IMR-90 (cell line): ENCODE data around the gene AIF1. TPM values are rescaled to one million over a fixed set of nuclear protein-coding genes. Genes with fewer than 3 reads are reported as not detected.

ENCODE experiments used
- ATAC-seq: fragments of 200-7000 bp; cut with Tn5 transposase; 2 replicates; pipeline ENCODE4 v1.9.1; 2020; ENCODE audit warnings: low read depth, mild to moderate bottlenecking, moderate library complexity
- BruUV-seq: library from RNA; stranded (reverse); fragments of 400-500 nt; replicated peaks from 2 replicates; lab custom pipeline; 2021; lab: Mats Ljungman, UMichigan
- CTCF ChIA-PET: fragments of 300-600 bp; formaldehyde crosslinking; extraction: SDS; loops from one replicate; lab custom pipeline; 2021; ENCODE audit warnings: antibody characterized with exemption; lab: Yijun Ruan, JAX
- POLR2A ChIA-PET: fragments of 300-600 bp; sonication (Branson Sonifier 250); formaldehyde crosslinking; loops from one replicate; lab custom pipeline; 2022; ENCODE audit warnings: antibody characterized with exemption; ENCODE audit not compliant: unreplicated experiment; lab: Charles Lee
- DNase-seq: peaks from one replicate; pipeline ENCODE4 v3.0.0; 2013
- H2AFZ ChIP-seq: replicated peaks from 2 replicates; pipeline ENCODE3; 2013; ENCODE audit warnings: low read length, mild to moderate bottlenecking; ENCODE audit not compliant: poor library complexity
- H2AK5ac ChIP-seq: 2 replicates; pipeline ENCODE4 v1.6.1; 2013; ENCODE audit warnings: low read depth, low read length, inconsistent platforms
- H2AK9ac ChIP-seq: replicated peaks from 2 replicates; pipeline ENCODE3; 2013; ENCODE audit warnings: mild to moderate bottlenecking, low read depth, low read length, moderate library complexity; ENCODE audit not compliant: poor library complexity
- H2BK120ac ChIP-seq: 2 replicates; pipeline ENCODE4 v1.6.1; 2013; ENCODE audit warnings: low read depth, low read length, inconsistent platforms
- H2BK15ac ChIP-seq: 3 replicates; pipeline ENCODE4 v1.6.1; 2013; ENCODE audit warnings: low read depth, low read length, inconsistent platforms
- H2BK20ac ChIP-seq: 2 replicates; pipeline ENCODE4 v1.6.1; 2013; ENCODE audit warnings: low read depth, mild to moderate bottlenecking, inconsistent platforms, low read length, moderate library complexity
- H2BK5ac ChIP-seq: 2 replicates; pipeline ENCODE4 v1.6.1; 2013; ENCODE audit warnings: mild to moderate bottlenecking, low read depth, low read length, inconsistent platforms; ENCODE audit not compliant: poor library complexity, severe bottlenecking
- H3K14ac ChIP-seq: replicated peaks from 2 replicates; pipeline ENCODE4 v1.6.1; 2013; ENCODE audit warnings: low read depth, low read length, inconsistent platforms
- H3K18ac ChIP-seq: 2 replicates; pipeline ENCODE4 v1.6.1; 2013; ENCODE audit warnings: low read depth, low read length, control low read depth
- H3K23ac ChIP-seq: 2 replicates; pipeline ENCODE4 v1.6.1; 2013; ENCODE audit warnings: low read depth, low read length, inconsistent platforms
- H3K27ac ChIP-seq: 2 replicates; pipeline ENCODE4 v1.5.1; 2013; ENCODE audit warnings: mild to moderate bottlenecking, control low read depth, low read length; ENCODE audit not compliant: insufficient read depth
- H3K27me3 ChIP-seq: 2 replicates; pipeline ENCODE4 v1.6.1; 2013; ENCODE audit warnings: low read length; ENCODE audit not compliant: control insufficient read depth, insufficient read depth
- H3K36me3 ChIP-seq: 2 replicates; pipeline ENCODE4 v1.6.1; 2013; ENCODE audit warnings: low read length, mixed read lengths; ENCODE audit not compliant: control insufficient read depth, insufficient read depth
- H3K4ac ChIP-seq: 2 replicates; pipeline ENCODE4 v1.6.1; 2013; ENCODE audit warnings: low read depth, low read length, inconsistent platforms
- H3K4me1 ChIP-seq: 2 replicates; pipeline ENCODE4 v1.6.1; 2013; ENCODE audit warnings: low read length, mixed read lengths; ENCODE audit not compliant: control insufficient read depth, insufficient read depth
- H3K4me2 ChIP-seq: 2 replicates; pipeline ENCODE4 v1.6.1; 2013; ENCODE audit warnings: low read depth, mild to moderate bottlenecking, control low read depth, low read length, moderate library complexity
- H3K4me3 ChIP-seq: 2 replicates; pipeline ENCODE4 v1.5.1; 2013; ENCODE audit warnings: low read depth, mild to moderate bottlenecking, control low read depth, low read length, moderate library complexity; ENCODE audit not compliant: insufficient read depth
- H3K56ac ChIP-seq: 2 replicates; pipeline ENCODE4 v1.6.1; 2013; ENCODE audit warnings: low read length, inconsistent platforms; ENCODE audit not compliant: insufficient read depth; ENCODE audit errors: extremely low read depth
- H3K79me1 ChIP-seq, 2 experiments: 2 replicates each; pipeline ENCODE4 v1.6.1; 2013; ENCODE audit warnings: low read length in 2 of 2, inconsistent platforms in 1 of 2, low read depth in 1 of 2
- H3K9ac ChIP-seq: 2 replicates; pipeline ENCODE4 v1.6.1; 2013; ENCODE audit warnings: low read depth, low read length, control low read depth
- H3K9me1 ChIP-seq: 2 replicates; pipeline ENCODE4 v1.6.1; 2013; ENCODE audit warnings: low read length, inconsistent platforms; ENCODE audit not compliant: insufficient read depth
- H3K9me3 ChIP-seq: 2 replicates; pipeline ENCODE4 v1.6.1; 2013; ENCODE audit warnings: low read length; ENCODE audit not compliant: control insufficient read depth, insufficient read depth
- H4K20me1 ChIP-seq: 2 replicates; pipeline ENCODE4 v1.6.1; 2013; ENCODE audit warnings: low read length, inconsistent platforms; ENCODE audit not compliant: insufficient read depth
- H4K5ac ChIP-seq: 2 replicates; pipeline ENCODE4 v1.6.1; 2013; ENCODE audit warnings: mild to moderate bottlenecking, low read depth, low read length, control low read depth
- H4K8ac ChIP-seq, 2 experiments: 2 replicates each; pipeline ENCODE4 v1.6.1; 2013; ENCODE audit warnings: low read depth in 2 of 2, low read length in 2 of 2, control low read depth in 1 of 2, inconsistent platforms in 1 of 2
- H4K91ac ChIP-seq: 2 replicates; pipeline ENCODE4 v1.6.1; 2013; ENCODE audit warnings: low read depth, low read length, inconsistent platforms; ENCODE audit not compliant: insufficient read depth
- BHLHE40 ChIP-seq: fragments of 150-350 bp; IDR thresholded peaks from 2 replicates; pipeline ENCODE4 v1.6.1; 2016; ENCODE audit warnings: mild to moderate bottlenecking, low read depth, low read length
- CEBPB ChIP-seq: IDR thresholded peaks from 2 replicates; pipeline ENCODE4 v1.6.1; 2012; ENCODE audit warnings: low read depth, low read length, improper control_type of control experiment
- CHD1 ChIP-seq: IDR thresholded peaks from 2 replicates; pipeline ENCODE4 v1.6.1; 2012; ENCODE audit warnings: low read depth, low read length, improper control_type of control experiment
- CTCF ChIP-seq: conservative IDR thresholded peaks from 2 replicates; pipeline ENCODE4 v1.5.1; 2012; ENCODE audit warnings: mild to moderate bottlenecking, low read depth, low read length, improper control_type of control experiment
- ELK1 ChIP-seq: fragments of 150-350 bp; IDR thresholded peaks from 2 replicates; pipeline ENCODE4 v1.6.1; 2016; ENCODE audit warnings: low read depth, mild to moderate bottlenecking, low read length, moderate library complexity, borderline replicate concordance
- FOS ChIP-seq: fragments of 150-350 bp; IDR thresholded peaks from 2 replicates; pipeline ENCODE4 v1.6.1; 2016; ENCODE audit warnings: low read depth, low read length
- MAFK ChIP-seq: IDR thresholded peaks from 2 replicates; pipeline ENCODE4 v1.6.1; 2012; ENCODE audit warnings: low read depth, low read length, improper control_type of control experiment
- MAZ ChIP-seq: IDR thresholded peaks from 2 replicates; pipeline ENCODE4 v1.6.1; 2012; ENCODE audit warnings: low read depth, mild to moderate bottlenecking, low read length, improper control_type of control experiment, moderate library complexity, borderline replicate concordance
- MXI1 ChIP-seq: IDR thresholded peaks from 2 replicates; pipeline ENCODE4 v1.6.1; 2012; ENCODE audit warnings: low read depth, mild to moderate bottlenecking, low read length, moderate library complexity, borderline replicate concordance
- NFE2L2 ChIP-seq: fragments of 150-350 bp; IDR thresholded peaks from 2 replicates; pipeline ENCODE4 v1.6.1; 2016; ENCODE audit warnings: low read depth, mild to moderate bottlenecking, low read length
- POLR2A ChIP-seq: IDR thresholded peaks from 2 replicates; pipeline ENCODE4 v1.6.1; 2012; ENCODE audit warnings: mild to moderate bottlenecking, low read depth, low read length
- RAD21 ChIP-seq: IDR thresholded peaks from 2 replicates; pipeline ENCODE4 v1.6.1; 2012; ENCODE audit warnings: low read length, improper control_type of control experiment
- RCOR1 ChIP-seq: IDR thresholded peaks from 2 replicates; pipeline ENCODE4 v1.6.1; 2012; ENCODE audit warnings: mild to moderate bottlenecking, low read length, improper control_type of control experiment; ENCODE audit not compliant: insufficient replicate concordance
- RFX5 ChIP-seq: IDR thresholded peaks from 2 replicates; pipeline ENCODE4 v1.8.0; 2012; ENCODE audit warnings: low read depth, mild to moderate bottlenecking, low read length, moderate library complexity
- SMC3 ChIP-seq: fragments of 150-350 bp; IDR thresholded peaks from 2 replicates; pipeline ENCODE4 v1.6.1; 2016; ENCODE audit warnings: low read depth, mild to moderate bottlenecking, antibody characterized with exemption, low read length, moderate library complexity
- USF2 ChIP-seq: fragments of 150-350 bp; IDR thresholded peaks from 2 replicates; pipeline ENCODE4 v1.6.1; 2017; ENCODE audit warnings: mild to moderate bottlenecking, antibody characterized with exemption, low read length, low read depth
- WGBS, 2 experiments: methylation state at CpG; one replicate each; pipeline versions ENCODE4 v1.1.5 to v1.1.7; 2013; ENCODE audit warnings: missing lambda C conversion rate in 2 of 2; ENCODE audit not compliant: insufficient read length in 1 of 2; ENCODE audit errors: extremely low coverage in 2 of 2; 5-methylcytosine and 5-hydroxymethylcytosine counted together
- dilution Hi-C: fragments of 300-500 bp; cut with HindIII; formaldehyde crosslinking; loops from one replicate; pipeline ENCODE4 v1.14.3; 2018; ENCODE audit warnings: low sequenced_read_pairs; ENCODE audit not compliant: unreplicated experiment
- in situ Hi-C: fragments of 300-500 bp; cut with MboI; formaldehyde crosslinking; loops from 3 replicates; pipeline ENCODE4 v1.14.3; 2019; ENCODE audit warnings: low sequenced_read_pairs, inconsistent platforms, mixed read lengths
- intact Hi-C: fragments of 100-400 bp; cut with micrococcal nuclease; formaldehyde crosslinking; loops from 2 replicates; pipeline ENCODE4 v1.10.0; 2022
- polyA plus RNA-seq, 3 experiments: library from polyadenylated mRNA; depleted of rRNA; stranded (reverse); fragments of >200 nt; gene quantifications; 2 replicates each; pipeline ENCODE4 v1.2.3, GENCODE V29; 2012; ENCODE audit warnings: low replicate concordance in 1 of 3
- total RNA-seq: library from RNA; depleted of rRNA; stranded (reverse); fragments of >200 nt; gene quantifications from 2 replicates; pipeline ENCODE4 v1.2.3, GENCODE V29; 2012

Gene AIF1
- total and polyA plus RNA-seq, 2 of the 4 experiments (the other 2 are of a cell fraction) = not detected

GRCh38 chr6:31645325-31645724, 30.3 kb downstream of the AIF1 start:
- ChIA-PET POLR2A (no interaction called here), CTCF (no interaction called here)
- no peak overlapping the region for H4K91ac ChIP-seq
- no peaks in the 10 kb centered on the region for H3K9me3 ChIP-seq
- no peak overlapping the region for H2AK5ac ChIP-seq
- H3K79me1 ChIP-seq = peaks cover 17 to 32% of the 10 kb centered on the region in 2 experiments; a peak in 3 of 4 replicates
- no peak overlapping the region for H3K9ac ChIP-seq
- H2AK9ac ChIP-seq = no peak overlapping the region
- dilution Hi-C loops = no loop called here
- no peak overlapping the region for H3K4ac ChIP-seq
- no peak overlapping the region for H2BK5ac ChIP-seq
- H3K14ac ChIP-seq = no peak overlapping the region
- no peak overlapping the region for H4K8ac ChIP-seq
- H2BK20ac ChIP-seq = no peak overlapping the region
- no peak for DNase-seq
- no peaks in the 10 kb centered on the region for H4K20me1 ChIP-seq
- H2BK15ac ChIP-seq = no peak overlapping the region
- no peak overlapping the region for H2AFZ ChIP-seq
- H3K56ac ChIP-seq = no peak overlapping the region
- H4K5ac ChIP-seq = no peak overlapping the region
- H3K4me1 ChIP-seq = no peaks in the 10 kb centered on the region
- no peak overlapping the region for H3K4me3 ChIP-seq
- H3K27ac ChIP-seq = no peak overlapping the region
- H3K23ac ChIP-seq = no peak overlapping the region
- H3K27me3 ChIP-seq = no peaks in the 10 kb centered on the region
- whole genome bisulfite sequencing, 2 experiments = 100% methylated on average over 5 of the region's 9 CpGs; no CpG with 5 or more reads in 1 of the 2 experiments
- 0 out of 2 replicates have a peak, but pooled peaks cover 7% of the 10 kb centered on the region for H3K9me1 ChIP-seq
- no TSS peak for BruUV-seq
- in situ Hi-C loops = no loop called here
- peaks cover 76% of the 10 kb centered on the region for H3K36me3 ChIP-seq
- no peak for ATAC-seq
- no peak overlapping the region for H3K18ac ChIP-seq
- intact Hi-C loops = no loop called here
- TF ChIP-seq BHLHE40 (no peak), USF2 (no peak), NFE2L2 (no peak), MAFK (no peak), CTCF (no peak), RCOR1 (no peak), RAD21 (no peak), RFX5 (no peak), ELK1 (no peak), MXI1 (no peak), POLR2A (no peak), MAZ (no peak), FOS (no peak), CHD1 (no peak), SMC3 (no peak), CEBPB (no peak)
- H2BK120ac ChIP-seq = no peak overlapping the region
- H3K4me2 ChIP-seq = no peak overlapping the region
